HepG2 (cell line): ENCODE results near the gene CD68. TPM values are rescaled to one million over a fixed set of nuclear protein-coding genes. Genes with fewer than 3 reads are reported as not detected.

Experiments used
- CHCHD3 ChIP-seq: sonication (generic); formaldehyde crosslinking; IDR thresholded peaks from 2 replicates; pipeline ENCODE4 v1.8.0; 2022; ENCODE audit warnings: mild to moderate bottlenecking, missing genetic modification reagents, moderate library complexity
- ELF4 ChIP-seq: sonication (generic); formaldehyde crosslinking; IDR thresholded peaks from 2 replicates; pipeline ENCODE4 v1.5.0; 2020; ENCODE audit warnings: missing genetic modification reagents, mild to moderate bottlenecking, moderate library complexity, borderline replicate concordance
- GRHL1 ChIP-seq: sonication (generic); formaldehyde crosslinking; conservative IDR thresholded peaks from 2 replicates; pipeline ENCODE4 v1.8.0; 2022; ENCODE audit warnings: missing genetic modification reagents
- HMG20A ChIP-seq: IDR thresholded peaks from 2 replicates; pipeline ENCODE4 v1.6.1; 2016; ENCODE audit warnings: borderline replicate concordance
- MIER3 ChIP-seq: IDR thresholded peaks from 2 replicates; pipeline ENCODE4 v1.6.1; 2016; ENCODE audit warnings: missing compliant biosample characterization, borderline replicate concordance
- NBN ChIP-seq: fragments of 450-650 bp; conservative IDR thresholded peaks from 2 replicates; pipeline ENCODE4 v1.6.1; 2017
- NFIC ChIP-seq: IDR thresholded peaks from 2 replicates; pipeline ENCODE4 v1.6.1; 2012; ENCODE audit warnings: mild to moderate bottlenecking, low read length, inconsistent platforms
- POLR2AphosphoS5 ChIP-seq: IDR thresholded peaks from 2 replicates; pipeline ENCODE4 v1.6.1; 2012; ENCODE audit warnings: low read depth, low read length
- SMAD9 ChIP-seq: sonication (generic); formaldehyde crosslinking; IDR thresholded peaks from 2 replicates; pipeline ENCODE4 v1.5.1; 2020; ENCODE audit warnings: mild to moderate bottlenecking, missing genetic modification reagents
- SUZ12 ChIP-seq: fragments of 150-350 bp; IDR thresholded peaks from 2 replicates; pipeline ENCODE4 v1.6.1; 2014; ENCODE audit warnings: low read depth, low read length
- YEATS2 ChIP-seq: sonication (generic); formaldehyde crosslinking; IDR thresholded peaks from 2 replicates; pipeline ENCODE4 v1.4.0; 2020; ENCODE audit warnings: missing genetic modification reagents, borderline replicate concordance
- ZBTB37 ChIP-seq: sonication (generic); formaldehyde crosslinking; IDR thresholded peaks from 2 replicates; pipeline ENCODE4 v1.4.0; 2020; ENCODE audit warnings: mild to moderate bottlenecking, missing genetic modification reagents
- ZFP82 ChIP-seq: sonication (generic); formaldehyde crosslinking; IDR thresholded peaks from 2 replicates; pipeline ENCODE4 v1.5.1; 2020; ENCODE audit warnings: mild to moderate bottlenecking, missing genetic modification reagents, borderline replicate concordance
- ZFY ChIP-seq: sonication (generic); formaldehyde crosslinking; IDR thresholded peaks from 2 replicates; pipeline ENCODE4 v1.4.0; 2020; ENCODE audit warnings: missing genetic modification reagents
- ZNF30 ChIP-seq: sonication (generic); formaldehyde crosslinking; IDR thresholded peaks from 2 replicates; pipeline ENCODE4 v1.5.0; 2020; ENCODE audit warnings: mild to moderate bottlenecking, missing genetic modification reagents
- ZNF326 ChIP-seq: sonication (generic); formaldehyde crosslinking; IDR thresholded peaks from 2 replicates; pipeline ENCODE4 v1.4.0; 2020; ENCODE audit warnings: missing genetic modification reagents, borderline replicate concordance
- ZNF343 ChIP-seq: sonication (generic); formaldehyde crosslinking; IDR thresholded peaks from 2 replicates; pipeline ENCODE4 v1.4.0; 2020; ENCODE audit warnings: mild to moderate bottlenecking, missing genetic modification reagents
- ZNF432 ChIP-seq: sonication (generic); formaldehyde crosslinking; IDR thresholded peaks from 2 replicates; pipeline ENCODE4 v1.5.0; 2020; ENCODE audit warnings: missing genetic modification reagents, mild to moderate bottlenecking, borderline replicate concordance
- ZNF576 ChIP-seq: sonication (generic); formaldehyde crosslinking; IDR thresholded peaks from 2 replicates; pipeline ENCODE4 v1.4.0; 2020; ENCODE audit warnings: mild to moderate bottlenecking, missing genetic modification reagents
- ZNF773 ChIP-seq: sonication (generic); formaldehyde crosslinking; IDR thresholded peaks from 2 replicates; pipeline ENCODE4 v1.4.0; 2020; ENCODE audit warnings: missing genetic modification reagents, borderline replicate concordance
- polyA plus RNA-seq, 8 experiments: library from polyadenylated mRNA; depleted of rRNA in 3 of 8; stranded (reverse) in 7 of 8; unstranded in 1 of 8; fragments of >200 nt; fragmentation: Illumina TruSeq in 4 of 8; extraction: Trizol in 4 of 8; gene quantifications; 2 replicates each; pipeline versions ENCODE4 v1.2.1 to v1.2.3, GENCODE V29; 2011 to 2016; ENCODE audit warnings: low read depth in 4 of 8, missing spikeins in 1 of 8, mixed read lengths in 1 of 8; ENCODE audit not compliant: insufficient read depth in 1 of 8
- total RNA-seq, 5 experiments: library from RNA; depleted of rRNA; stranded (reverse); fragments of >200 nt; fragmentation: Illumina TruSeq; extraction: Trizol; gene quantifications; 2 replicates each; pipeline ENCODE4 v1.2.3, GENCODE V29; 2016; ENCODE audit warnings: low read depth in 1 of 5
- TF ChIP-seq, protein P1 (sequence below): sonication (generic); formaldehyde crosslinking; IDR thresholded peaks from 2 replicates; pipeline ENCODE4 v1.4.0; 2020; ENCODE audit warnings: missing genetic modification reagents, borderline replicate concordance

CD68 gene
- total and polyA plus RNA-seq, 2 of the 13 experiments (the other 11 are each of a cell fraction or from before 2014, with no cell fraction given) = 10.3 to 104 TPM

DNA sequence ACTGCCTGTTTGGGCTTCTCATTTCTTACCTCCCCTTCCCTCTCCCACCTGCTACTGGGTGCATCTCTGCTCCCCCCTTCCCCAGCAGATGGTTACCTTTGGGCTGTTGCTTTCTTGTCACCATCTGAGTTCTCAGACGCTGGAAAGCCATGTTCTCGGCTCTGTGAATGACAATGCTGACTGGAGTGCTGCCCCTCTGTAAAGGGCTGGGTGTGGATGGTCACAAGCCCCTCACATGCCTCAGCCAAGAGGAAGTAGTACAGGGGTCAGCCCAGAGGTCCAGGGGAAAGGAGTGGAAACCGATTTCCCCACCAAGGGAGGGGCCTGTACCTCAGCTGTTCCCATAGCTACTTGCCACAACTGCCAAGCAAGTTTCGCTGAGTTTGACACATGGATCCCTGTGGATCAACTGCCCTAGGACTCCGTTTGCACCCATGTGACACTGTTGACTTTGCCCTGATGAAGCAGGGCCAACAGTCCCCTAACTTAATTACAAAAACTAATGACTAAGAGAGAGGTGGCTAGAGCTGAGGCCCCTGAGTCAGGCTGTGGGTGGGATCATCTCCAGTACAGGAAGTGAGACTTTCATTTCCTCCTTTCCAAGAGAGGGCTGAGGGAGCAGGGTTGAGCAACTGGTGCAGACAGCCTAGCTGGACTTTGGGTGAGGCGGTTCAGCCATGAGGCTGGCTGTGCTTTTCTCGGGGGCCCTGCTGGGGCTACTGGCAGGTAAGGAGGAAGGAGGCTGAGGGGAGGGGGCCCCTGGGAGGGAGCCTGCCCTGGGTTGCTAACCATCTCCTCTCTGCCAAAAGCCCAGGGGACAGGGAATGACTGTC lies at the start of gene CD68 (continued):
- peak; percentile 21; the same call in 1 of the 2 replicates for TF ChIP-seq ZFP82 (CRISPR knock-in tag)
- TF ChIP-seq ZNF773 (CRISPR knock-in tag) = no peak
- TF ChIP-seq, protein P1, sequence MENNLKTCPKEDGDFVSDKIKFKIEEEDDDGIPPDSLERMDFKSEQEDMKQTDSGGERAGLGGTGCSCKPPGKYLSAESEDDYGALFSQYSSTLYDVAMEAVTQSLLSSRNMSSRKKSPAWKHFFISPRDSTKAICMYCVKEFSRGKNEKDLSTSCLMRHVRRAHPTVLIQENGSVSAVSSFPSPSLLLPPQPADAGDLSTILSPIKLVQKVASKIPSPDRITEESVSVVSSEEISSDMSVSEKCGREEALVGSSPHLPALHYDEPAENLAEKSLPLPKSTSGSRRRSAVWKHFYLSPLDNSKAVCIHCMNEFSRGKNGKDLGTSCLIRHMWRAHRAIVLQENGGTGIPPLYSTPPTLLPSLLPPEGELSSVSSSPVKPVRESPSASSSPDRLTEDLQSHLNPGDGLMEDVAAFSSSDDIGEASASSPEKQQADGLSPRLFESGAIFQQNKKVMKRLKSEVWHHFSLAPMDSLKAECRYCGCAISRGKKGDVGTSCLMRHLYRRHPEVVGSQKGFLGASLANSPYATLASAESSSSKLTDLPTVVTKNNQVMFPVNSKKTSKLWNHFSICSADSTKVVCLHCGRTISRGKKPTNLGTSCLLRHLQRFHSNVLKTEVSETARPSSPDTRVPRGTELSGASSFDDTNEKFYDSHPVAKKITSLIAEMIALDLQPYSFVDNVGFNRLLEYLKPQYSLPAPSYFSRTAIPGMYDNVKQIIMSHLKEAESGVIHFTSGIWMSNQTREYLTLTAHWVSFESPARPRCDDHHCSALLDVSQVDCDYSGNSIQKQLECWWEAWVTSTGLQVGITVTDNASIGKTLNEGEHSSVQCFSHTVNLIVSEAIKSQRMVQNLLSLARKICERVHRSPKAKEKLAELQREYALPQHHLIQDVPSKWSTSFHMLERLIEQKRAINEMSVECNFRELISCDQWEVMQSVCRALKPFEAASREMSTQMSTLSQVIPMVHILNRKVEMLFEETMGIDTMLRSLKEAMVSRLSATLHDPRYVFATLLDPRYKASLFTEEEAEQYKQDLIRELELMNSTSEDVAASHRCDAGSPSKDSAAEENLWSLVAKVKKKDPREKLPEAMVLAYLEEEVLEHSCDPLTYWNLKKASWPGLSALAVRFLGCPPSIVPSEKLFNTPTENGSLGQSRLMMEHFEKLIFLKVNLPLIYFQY (CRISPR knock-in tag) = no peak; the same call in 1 of the 2 replicates
- TF ChIP-seq POLR2AphosphoS5 = peak; percentile 97
- no peak for TF ChIP-seq GRHL1 (CRISPR knock-in tag)
- no peak for TF ChIP-seq ZNF432 (CRISPR knock-in tag)
- peak; percentile 50; the same call in 1 of the 2 replicates for TF ChIP-seq MIER3 (CRISPR knock-in tag)
- no peak; the same call in 1 of the 2 replicates for TF ChIP-seq ZFY (CRISPR knock-in tag)
- no peak for TF ChIP-seq ELF4 (CRISPR knock-in tag)
- TF ChIP-seq CHCHD3 (CRISPR knock-in tag) = no peak
- TF ChIP-seq NBN = no peak
- no peak for TF ChIP-seq ZNF576 (CRISPR knock-in tag)
- 0 out of 2 replicates have a peak, but pooled peaks have one; percentile 13 for TF ChIP-seq HMG20A (CRISPR knock-in tag)
- no peak for TF ChIP-seq ZNF343
- no peak for TF ChIP-seq ZNF30 (CRISPR knock-in tag)
- TF ChIP-seq ZNF326 (CRISPR knock-in tag) = no peak; the same call in 1 of the 2 replicates
- TF ChIP-seq ZBTB37 (CRISPR knock-in tag) = no peak
- no peak for TF ChIP-seq SMAD9 (CRISPR knock-in tag)
- no peak for TF ChIP-seq SUZ12
- TF ChIP-seq NFIC = peak; percentile 71; the same call in 1 of the 2 replicates
- TF ChIP-seq YEATS2 (CRISPR knock-in tag) = peak; percentile 68; the same call in 1 of the 2 replicates
